WERI-Rb-1 (cell line): ENCODE data around the gene ABCG8.
"Not testable (repeated sequence)": the region's sequence is repeated elsewhere in the genome, so short reads cannot be mapped to it uniquely, and the experiment has no call there.

ENCODE experiments used
- DNase-seq: peaks from one replicate; pipeline ENCODE4 v3.0.0-alpha.2; 2020
- H3K27ac ChIP-seq: fragments of 250-450 bp; sonication (Bioruptor Pico); 2 replicates; pipeline ENCODE4 v1.5.1; 2020; ENCODE audit warnings: mild to moderate bottlenecking, moderate library complexity
- H3K27me3 ChIP-seq: fragments of 250-450 bp; sonication (Bioruptor Pico); 2 replicates; pipeline ENCODE4 v1.5.1; 2021; ENCODE audit warnings: mild to moderate bottlenecking, low read depth, moderate library complexity; ENCODE audit not compliant: insufficient read depth, severe bottlenecking
- H3K36me3 ChIP-seq: fragments of 250-450 bp; sonication (Bioruptor Pico); 2 replicates; pipeline ENCODE4 v1.5.1; 2020; ENCODE audit warnings: mild to moderate bottlenecking, moderate library complexity
- H3K4me3 ChIP-seq: 2 replicates; pipeline ENCODE4 v1.5.1; 2011; ENCODE audit warnings: low read depth, mild to moderate bottlenecking, control low read depth, low read length
- H3K9me3 ChIP-seq: fragments of 250-450 bp; sonication (Bioruptor Pico); 2 replicates; pipeline ENCODE4 v1.5.1; 2021; ENCODE audit warnings: mild to moderate bottlenecking, moderate library complexity; ENCODE audit not compliant: severe bottlenecking
- CTCF ChIP-seq: IDR thresholded peaks from 2 replicates; pipeline ENCODE4 v1.5.1; 2011; ENCODE audit warnings: low read depth, mild to moderate bottlenecking, control low read depth, inconsistent platforms, low read length

ABCG8 gene

DNA sequence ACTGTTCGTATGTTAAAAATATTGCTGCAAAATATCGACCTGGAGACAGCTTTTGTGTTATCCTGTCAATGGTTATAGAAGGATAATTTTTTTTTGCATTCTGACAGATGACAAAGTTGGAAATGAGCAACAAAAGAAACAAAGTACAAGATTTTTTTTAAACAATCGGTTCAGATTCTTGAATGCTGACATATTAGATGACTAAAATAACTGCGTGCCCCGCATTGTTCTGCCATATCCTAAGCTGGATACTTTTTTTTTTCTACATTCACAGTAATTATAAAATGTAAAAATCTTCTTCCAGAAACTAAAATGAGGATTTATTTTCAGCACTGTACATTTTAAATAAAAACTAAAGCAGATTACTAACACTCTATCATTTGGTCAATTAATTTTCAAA, 67.1 kb downstream of the ABCG8 start:
- Histone ChIP-seq H3K27ac (no peak overlapping the region), H3K9me3 (no peaks in the 10 kb centered on the region), H3K36me3 (peaks cover 64% of the 10 kb centered on the region), H3K27me3 (no peaks in the 10 kb centered on the region), H3K4me3 (no peak overlapping the region)
- DNase-seq = no peak
- TF ChIP-seq CTCF = no peak

- DNase-seq = no peak
- no peaks in the 10 kb centered on the region for H3K27me3 ChIP-seq
- peaks cover 59% of the 10 kb centered on the region for H3K36me3 ChIP-seq
- no peak overlapping the region for H3K4me3 ChIP-seq
- no peaks in the 10 kb centered on the region for H3K9me3 ChIP-seq
- no peak for TF ChIP-seq CTCF
- no peak overlapping the region for H3K27ac ChIP-seq
These were observed 67.8 kb downstream of the ABCG8 start for GRCh38 chr2:43906448-43907109.

GRCh38 chr2:43911136-43911790, 72.5 kb downstream of the ABCG8 start:
- not testable (repeated sequence) for H3K27ac ChIP-seq, H3K27me3 ChIP-seq, DNase-seq, H3K4me3 ChIP-seq, H3K9me3 ChIP-seq
- peaks cover 74% of the 10 kb centered on the region for H3K36me3 ChIP-seq

GRCh38 chr2:43924463-43924862, 85.7 kb downstream of the ABCG8 start:
- no peak for DNase-seq
- TF ChIP-seq CTCF = no peak
- Histone ChIP-seq H3K9me3 (no peaks in the 10 kb centered on the region), H3K4me3 (no peak overlapping the region), H3K27ac (no peak overlapping the region), H3K27me3 (no peaks in the 10 kb centered on the region), H3K36me3 (peaks cover 76% of the 10 kb centered on the region)

DNA sequence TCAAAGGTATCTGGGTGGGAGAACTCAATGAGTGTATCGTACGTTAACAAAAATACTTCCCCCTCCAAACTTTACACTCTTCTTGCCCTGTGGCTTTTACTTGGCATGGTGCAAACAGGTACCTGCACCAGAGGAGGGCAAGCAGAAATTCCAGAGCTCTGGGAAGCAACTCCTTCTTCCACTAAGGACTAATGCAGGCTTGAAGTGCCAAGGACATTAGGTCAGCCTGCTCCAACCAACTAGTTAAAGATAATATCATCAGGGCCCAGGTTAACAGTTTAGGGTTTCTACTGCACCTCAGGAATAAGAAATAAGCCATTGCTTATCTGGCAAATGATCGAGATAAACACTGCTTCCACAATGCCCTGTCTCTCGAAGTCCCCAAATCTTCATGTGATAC, 86.7 kb downstream of the ABCG8 start:
- no peak for DNase-seq
- H3K36me3 ChIP-seq = peaks cover 76% of the 10 kb centered on the region
- no peak for TF ChIP-seq CTCF
- no peak overlapping the region for H3K27ac ChIP-seq
- no peak overlapping the region for H3K4me3 ChIP-seq
- no peaks in the 10 kb centered on the region for H3K27me3 ChIP-seq
- H3K9me3 ChIP-seq = no peaks in the 10 kb centered on the region

DNA sequence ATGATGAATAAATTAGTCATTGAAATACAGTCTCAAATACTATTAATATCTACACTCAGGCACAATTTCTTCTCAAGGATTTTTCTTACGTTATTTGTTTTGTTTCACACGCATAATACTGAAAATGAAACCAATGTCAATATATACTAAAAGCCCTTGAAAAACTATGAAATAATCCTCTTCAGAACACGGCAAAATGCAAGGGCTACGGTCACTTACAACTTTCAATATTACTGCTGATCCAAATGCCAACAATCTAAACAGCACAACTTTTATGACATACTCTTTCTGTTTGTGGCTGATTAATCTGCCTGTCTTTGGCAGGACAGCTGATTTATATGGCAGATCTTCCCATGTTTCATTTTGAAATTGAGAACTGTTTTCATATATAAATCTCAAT, 88.7 kb downstream of the ABCG8 start:
- H3K4me3 ChIP-seq = no peak overlapping the region
- no peaks in the 10 kb centered on the region for H3K27me3 ChIP-seq
- TF ChIP-seq CTCF = no peak
- H3K9me3 ChIP-seq = no peaks in the 10 kb centered on the region
- peaks cover 61% of the 10 kb centered on the region for H3K36me3 ChIP-seq
- DNase-seq = no peak
- H3K27ac ChIP-seq = no peak overlapping the region
